ENCODE results near the gene SLC25A6. TPM values are rescaled to one million over a fixed set of nuclear protein-coding genes. Genes with fewer than 3 reads are reported as not detected.
"Not testable (repeated sequence)": the region's sequence is repeated elsewhere in the genome, so short reads cannot be mapped to it uniquely, and the experiment has no call there.

The SLC25A6 gene
- 100 to 1,000 TPM; 402 to 411 TPM for total RNA-seq

DNA sequence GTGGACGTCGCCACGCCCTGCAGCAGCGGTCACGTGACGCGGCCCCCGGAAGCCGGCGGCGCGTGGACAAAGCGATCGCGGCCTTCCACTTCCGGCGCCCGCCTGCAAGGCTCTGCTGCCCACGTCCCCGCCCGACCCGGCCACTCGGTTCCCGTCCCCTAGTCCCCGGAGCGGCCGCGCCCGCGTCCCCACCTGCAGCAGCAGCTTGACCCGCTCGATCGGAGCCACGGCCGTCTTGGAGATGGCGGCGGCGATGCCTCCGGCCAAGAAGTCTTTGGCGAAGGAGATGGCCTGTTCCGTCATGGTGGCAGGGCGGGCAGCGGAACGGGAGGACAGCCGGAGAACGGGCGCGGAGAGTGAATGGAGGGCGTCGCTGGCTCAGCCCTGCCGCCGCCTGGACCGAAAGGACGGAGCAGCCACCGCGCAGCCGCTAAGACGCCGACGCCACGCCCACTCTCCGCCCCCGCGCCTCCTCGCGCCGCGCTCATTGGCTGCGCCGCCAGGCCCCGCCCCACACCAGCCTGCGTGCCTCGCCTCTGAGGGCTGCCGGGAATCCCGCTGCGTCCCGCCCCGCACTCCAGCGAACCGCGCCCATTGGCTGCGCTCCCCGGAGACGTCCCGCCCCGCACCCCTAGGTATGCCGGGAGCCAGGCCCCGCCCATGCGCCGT is at the start of gene SLC25A6:
SLC25A6 (minus strand) TSS at position 407 of the 669 bp plus-strand sequence; CDS start at position 303, 104 bp downstream.
- H3K4me1 Mint-ChIP-seq (ENCODE audit: low read depth): peaks cover 68% of the 10 kb centered on the region
- peak; percentile 100 for DNase-seq
- H3K9me3 Mint-ChIP-seq: no peaks in the 10 kb centered on the region
- peak within 1 kb of the TSS; percentile 90 to 96 for H3K4me3 Mint-ChIP-seq
- H3K27me3 Mint-ChIP-seq (ENCODE audit: low read depth): no peaks in the 10 kb centered on the region
- peak; percentile 96 to 97 for ATAC-seq (replicated peaks in 1 of 2)
- peaks cover 24 to 42% of the 10 kb centered on the region in 2 donors for H3K36me3 Mint-ChIP-seq (ENCODE audit: insufficient read depth in 2 of 2)
- peak within 1 kb of the TSS; percentile 95 for H3K27ac Mint-ChIP-seq

DNA sequence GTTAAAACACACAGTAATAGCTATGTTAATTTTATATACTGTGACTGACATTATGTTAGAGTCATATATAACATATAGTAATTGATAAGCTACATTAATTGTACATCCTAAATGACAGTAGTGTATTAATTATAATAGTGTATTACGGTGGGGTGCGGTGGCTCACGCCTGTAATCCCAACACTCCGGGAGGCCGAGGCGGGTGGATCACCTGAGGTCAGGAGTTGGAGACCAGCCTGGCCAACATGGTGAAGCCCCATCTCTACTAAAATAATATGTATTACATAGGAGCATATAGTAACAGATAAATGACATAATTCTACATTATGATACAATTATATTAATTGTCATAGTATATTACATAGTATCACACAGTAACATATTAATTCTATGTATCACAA is 48.6 kb upstream of the SLC25A6 start:
- Mint-ChIP-seq H3K27ac (no peak overlapping the region), H3K4me1 (ENCODE audit: low read depth) (no peaks in the 10 kb centered on the region), H3K4me3 (no peak overlapping the region), H3K9me3 (peaks cover 2 to 16% of the 10 kb centered on the region in 2 donors), H3K36me3 (ENCODE audit: insufficient read depth in 2 of 2) (peaks cover 33 to 49% of the 10 kb centered on the region in 2 donors), H3K27me3 (ENCODE audit: low read depth) (no peaks in the 10 kb centered on the region)
- DNase-seq (no peak), ATAC-seq (replicated peaks in 1 of 2) (no peak)

DNA sequence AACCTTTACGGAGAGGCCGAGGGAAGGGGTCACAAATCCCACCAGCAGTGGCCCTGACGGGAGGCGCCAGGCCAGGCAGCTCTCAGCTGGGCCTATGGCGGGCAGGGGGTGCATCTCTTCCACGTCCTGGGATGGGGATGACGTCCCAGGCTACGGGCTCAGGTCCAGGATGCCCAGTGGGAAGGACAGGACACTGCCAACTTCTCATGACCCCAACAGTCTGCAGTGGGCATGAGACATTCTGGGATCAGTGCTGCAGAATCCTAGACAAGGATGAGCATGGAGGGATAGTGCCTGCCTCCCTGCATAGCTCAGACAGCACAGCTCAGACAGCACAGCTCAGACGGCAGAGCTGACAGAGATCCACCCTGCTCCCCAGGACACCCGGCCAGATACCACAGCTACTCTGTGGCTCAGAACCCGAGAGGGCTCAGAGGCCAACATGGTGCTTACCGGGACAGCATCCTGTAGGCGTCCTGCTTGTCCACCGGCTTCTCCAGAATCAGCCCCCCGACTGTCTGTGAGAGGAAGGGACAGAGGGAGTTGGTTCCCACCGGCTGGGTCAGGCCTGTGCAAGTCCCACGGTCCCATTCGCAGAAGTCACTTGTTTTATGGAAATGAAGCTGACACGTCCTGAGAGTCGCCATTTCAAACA is 43.5 kb upstream of the SLC25A6 start:
- Mint-ChIP-seq H3K9me3 (no peaks in the 10 kb centered on the region), H3K4me1 (ENCODE audit: low read depth) (no peaks in the 10 kb centered on the region), H3K4me3 (no peak overlapping the region), H3K27me3 (ENCODE audit: low read depth) (no peaks in the 10 kb centered on the region), H3K36me3 (ENCODE audit: insufficient read depth in 2 of 2) (peaks cover 12 to 25% of the 10 kb centered on the region in 2 donors), H3K27ac (no peak overlapping the region)
- DNase-seq: no peak
- ATAC-seq (replicated peaks in 1 of 2): no peak

DNA sequence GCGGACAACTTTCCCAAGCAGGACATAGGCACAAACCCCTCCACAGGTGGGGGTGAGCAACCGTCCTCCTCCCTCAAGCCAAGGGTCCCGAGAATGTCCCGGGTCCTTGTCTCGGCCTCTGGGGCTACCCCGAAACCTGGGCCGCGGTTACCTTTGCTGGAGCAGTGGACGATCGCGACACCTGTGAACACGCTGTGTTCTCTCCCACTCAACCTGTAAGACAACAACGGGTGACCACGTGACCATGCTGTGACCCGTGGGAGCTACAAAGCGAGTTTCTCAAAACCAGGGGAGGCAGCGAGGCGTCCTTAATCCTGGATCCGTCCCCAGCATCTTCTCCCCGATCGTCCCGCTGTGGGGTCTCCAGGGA is 42.9 kb upstream of the SLC25A6 start:
- ATAC-seq (replicated peaks in 1 of 2) (no peak), DNase-seq (no peak)
- no peaks in the 10 kb centered on the region for H3K4me1 Mint-ChIP-seq (ENCODE audit: low read depth)
- H3K36me3 Mint-ChIP-seq (ENCODE audit: insufficient read depth in 2 of 2): peaks cover 12 to 26% of the 10 kb centered on the region in 2 donors
- H3K4me3 Mint-ChIP-seq: no peak overlapping the region
- no peak overlapping the region for H3K27ac Mint-ChIP-seq
- H3K27me3 Mint-ChIP-seq (ENCODE audit: low read depth): no peaks in the 10 kb centered on the region
- H3K9me3 Mint-ChIP-seq: no peaks in the 10 kb centered on the region

DNA sequence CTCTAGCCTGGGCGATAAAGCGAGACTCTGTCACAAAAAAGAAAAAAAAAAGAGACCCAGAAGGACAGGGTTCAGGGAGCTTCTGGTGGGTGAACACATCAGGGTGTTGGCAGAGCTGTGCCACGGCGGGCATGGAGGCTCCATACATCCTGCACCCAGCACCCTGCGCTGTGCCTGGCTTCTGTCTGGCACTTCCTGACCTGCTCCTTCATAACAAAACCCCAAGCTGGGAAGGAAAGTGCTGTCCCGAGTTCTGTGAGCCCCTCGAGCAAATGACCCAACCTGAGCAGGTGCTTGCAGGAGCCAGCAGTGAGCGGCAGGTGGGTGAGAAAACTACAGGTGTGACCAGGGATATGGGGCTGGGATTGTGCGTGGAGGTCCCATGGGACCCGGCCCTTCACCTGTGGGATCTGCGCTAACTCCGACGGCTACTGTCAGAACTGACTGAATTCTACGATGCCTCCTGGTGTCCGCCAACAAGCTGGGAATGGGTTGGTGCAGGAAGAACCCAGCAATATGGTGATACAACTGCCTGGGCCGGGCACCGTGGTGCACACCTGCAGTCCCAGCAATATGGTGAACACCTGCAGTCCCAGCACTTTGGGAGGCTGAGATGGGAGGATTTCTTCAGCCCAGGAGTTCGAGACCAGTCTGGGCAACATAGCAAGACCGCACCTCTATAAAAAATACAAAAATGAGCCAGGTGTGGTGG is 41.9 kb upstream of the SLC25A6 start:
- Mint-ChIP-seq H3K4me3 (no peak overlapping the region), H3K9me3 (no peaks in the 10 kb centered on the region), H3K27me3 (ENCODE audit: low read depth) (no peaks in the 10 kb centered on the region), H3K4me1 (ENCODE audit: low read depth) (no peaks in the 10 kb centered on the region), H3K36me3 (ENCODE audit: insufficient read depth in 2 of 2) (peaks cover 12 to 19% of the 10 kb centered on the region in 2 donors), H3K27ac (no peak overlapping the region)
- ATAC-seq (replicated peaks in 1 of 2) (no peak), DNase-seq (no peak)

DNA sequence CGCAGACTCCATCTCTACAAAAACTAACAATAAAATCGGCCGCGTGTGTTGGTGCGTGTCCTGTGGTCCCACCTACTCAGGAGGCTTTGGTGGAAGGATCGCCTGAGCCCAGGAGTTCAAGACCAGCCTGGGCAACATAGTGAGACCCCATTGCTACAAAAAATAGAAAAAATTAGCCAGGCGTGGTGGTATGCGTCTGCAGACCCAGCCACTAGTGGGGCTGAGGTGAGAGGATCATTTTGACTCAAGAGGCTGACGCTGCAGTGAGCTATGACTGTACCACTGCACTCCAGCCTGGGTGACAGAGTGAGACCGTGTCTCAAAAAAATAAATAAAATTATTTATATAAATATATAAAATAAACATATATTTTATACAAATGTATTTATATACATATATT is 38.5 kb upstream of the SLC25A6 start:
- Mint-ChIP-seq H3K9me3 (no peaks in the 10 kb centered on the region), H3K4me3 (no peak overlapping the region), H3K4me1 (ENCODE audit: low read depth) (no peaks in the 10 kb centered on the region), H3K27ac (no peak overlapping the region), H3K27me3 (ENCODE audit: low read depth) (no peaks in the 10 kb centered on the region), H3K36me3 (ENCODE audit: insufficient read depth in 2 of 2) (peaks cover 5 to 18% of the 10 kb centered on the region in 2 donors)
- DNase-seq (no peak), ATAC-seq (replicated peaks in 1 of 2) (peak; percentile 56 to 65)

DNA sequence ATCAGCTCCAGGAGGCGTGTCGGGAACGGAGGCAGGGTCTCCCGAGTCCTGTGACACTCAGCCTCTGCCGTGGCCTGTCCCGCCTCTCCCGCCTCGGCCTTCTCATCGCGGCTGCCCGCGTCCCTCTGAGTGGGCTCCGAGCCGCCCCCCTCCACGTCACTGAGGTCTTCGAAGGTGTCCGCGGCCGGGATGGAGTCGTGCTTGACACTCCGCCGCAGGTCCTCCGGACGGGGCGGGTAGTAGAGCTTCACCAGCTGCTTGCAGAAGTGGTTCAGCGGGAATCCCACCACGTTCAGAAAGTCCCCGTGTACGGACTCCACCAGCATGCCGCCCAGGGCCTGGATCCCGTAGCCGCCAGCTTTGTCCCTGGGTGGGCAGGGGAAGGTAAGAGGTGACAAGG is 35.8 kb upstream of the SLC25A6 start:
- Mint-ChIP-seq H3K4me3 (no peak overlapping the region), H3K27me3 (ENCODE audit: low read depth) (no peaks in the 10 kb centered on the region), H3K9me3 (peaks cover 7 to 17% of the 10 kb centered on the region in 2 donors), H3K36me3 (ENCODE audit: insufficient read depth in 2 of 2) (peaks cover 26 to 43% of the 10 kb centered on the region in 2 donors), H3K4me1 (ENCODE audit: low read depth) (no peaks in the 10 kb centered on the region), H3K27ac (no peak overlapping the region)
- no peak for DNase-seq
- no peak for ATAC-seq (replicated peaks in 1 of 2)

DNA sequence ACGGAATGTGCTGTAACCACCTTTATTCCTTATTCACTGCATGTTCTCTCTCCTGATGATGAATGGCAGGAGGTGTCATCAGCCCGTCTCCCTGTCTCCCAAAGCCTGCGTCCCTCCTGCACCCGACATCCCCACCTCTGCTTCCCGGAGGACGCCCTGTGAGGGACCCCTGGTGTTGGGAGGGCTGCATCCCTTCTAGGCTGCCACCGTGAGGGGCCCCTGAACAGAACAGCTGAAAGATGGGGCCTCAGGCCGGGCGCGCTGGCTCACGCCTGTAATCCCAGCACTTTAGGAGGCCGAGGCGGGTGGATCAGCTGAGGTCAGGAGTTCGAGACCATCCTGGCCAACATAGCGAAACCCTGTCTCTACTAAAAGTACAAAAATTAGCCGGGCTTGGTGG is 34.4 kb upstream of the SLC25A6 start:
- not testable (repeated sequence) for ATAC-seq (replicated peaks in 1 of 2); H3K4me1 Mint-ChIP-seq (ENCODE audit: low read depth); DNase-seq; H3K27ac Mint-ChIP-seq; H3K27me3 Mint-ChIP-seq (ENCODE audit: low read depth); H3K4me3 Mint-ChIP-seq
- Mint-ChIP-seq H3K36me3 (ENCODE audit: insufficient read depth in 2 of 2) (peaks cover 30 to 54% of the 10 kb centered on the region in 2 donors), H3K9me3 (peaks cover 9 to 23% of the 10 kb centered on the region in 2 donors)

DNA sequence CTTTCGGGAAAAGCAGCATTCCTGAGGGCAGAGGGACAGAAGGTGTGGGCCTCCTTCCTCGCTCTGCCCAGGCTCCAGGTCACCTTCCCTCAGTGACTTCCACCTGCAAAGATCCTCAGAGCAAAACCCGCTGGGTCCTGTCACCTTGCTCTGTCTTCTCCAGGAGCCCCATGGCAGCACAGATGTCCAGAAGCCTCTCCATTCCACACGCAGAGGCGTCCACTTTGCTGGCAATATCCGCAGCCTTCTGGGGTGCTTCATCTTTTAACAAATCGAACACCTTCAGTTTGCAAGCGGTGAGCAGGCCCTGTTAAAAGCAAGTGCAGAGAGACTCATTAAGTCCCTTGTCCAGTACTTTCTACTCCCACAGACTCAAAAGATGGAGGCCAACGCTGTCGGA is 33.5 kb upstream of the SLC25A6 start:
- no peak overlapping the region for H3K27ac Mint-ChIP-seq
- ATAC-seq (replicated peaks in 1 of 2): no peak
- H3K27me3 Mint-ChIP-seq (ENCODE audit: low read depth): no peaks in the 10 kb centered on the region
- DNase-seq: no peak
- peaks cover 9 to 23% of the 10 kb centered on the region in 2 donors for H3K9me3 Mint-ChIP-seq
- H3K4me1 Mint-ChIP-seq (ENCODE audit: low read depth): no peaks in the 10 kb centered on the region
- H3K4me3 Mint-ChIP-seq: no peak overlapping the region
- peaks cover 30 to 62% of the 10 kb centered on the region in 2 donors for H3K36me3 Mint-ChIP-seq (ENCODE audit: insufficient read depth in 2 of 2)

DNA sequence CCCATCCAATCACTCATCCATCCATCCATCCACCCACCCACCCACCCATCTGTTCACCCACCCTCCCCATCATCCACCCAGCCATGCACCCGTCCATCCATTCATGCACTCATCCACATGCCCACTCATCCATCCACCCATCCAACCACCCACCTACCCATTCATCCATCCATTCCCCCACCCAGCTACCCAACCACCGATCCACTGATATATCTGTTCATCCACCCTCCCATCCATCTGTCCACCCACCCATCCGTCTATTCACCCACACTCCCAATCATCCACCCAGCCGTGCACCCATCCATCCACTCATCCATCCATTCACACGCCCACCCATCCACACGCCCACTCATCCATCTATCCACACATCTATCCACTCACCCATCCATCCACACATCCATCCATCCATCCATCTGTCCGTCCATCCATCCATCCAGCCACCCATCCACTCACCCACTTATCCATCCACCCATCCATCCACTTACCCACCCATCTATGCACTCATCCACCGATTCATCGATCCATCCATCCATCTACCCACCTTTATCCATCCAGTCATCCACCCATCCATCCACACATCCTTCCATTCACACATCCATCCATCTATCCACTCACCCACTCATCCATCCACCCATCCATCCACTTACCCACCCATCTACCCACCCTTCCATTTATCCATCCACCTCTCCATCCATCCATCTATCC is 32.4 kb upstream of the SLC25A6 start:
- H3K9me3 Mint-ChIP-seq: peaks cover 9 to 28% of the 10 kb centered on the region in 2 donors
- H3K4me3 Mint-ChIP-seq: no peak overlapping the region
- no peak overlapping the region for H3K27ac Mint-ChIP-seq
- H3K27me3 Mint-ChIP-seq (ENCODE audit: low read depth): no peaks in the 10 kb centered on the region
- ATAC-seq (replicated peaks in 1 of 2) (no peak), DNase-seq (no peak)
- H3K36me3 Mint-ChIP-seq (ENCODE audit: insufficient read depth in 2 of 2): peaks cover 36 to 69% of the 10 kb centered on the region in 2 donors
- peaks cover 4% of the 10 kb centered on the region for H3K4me1 Mint-ChIP-seq (ENCODE audit: low read depth)

DNA sequence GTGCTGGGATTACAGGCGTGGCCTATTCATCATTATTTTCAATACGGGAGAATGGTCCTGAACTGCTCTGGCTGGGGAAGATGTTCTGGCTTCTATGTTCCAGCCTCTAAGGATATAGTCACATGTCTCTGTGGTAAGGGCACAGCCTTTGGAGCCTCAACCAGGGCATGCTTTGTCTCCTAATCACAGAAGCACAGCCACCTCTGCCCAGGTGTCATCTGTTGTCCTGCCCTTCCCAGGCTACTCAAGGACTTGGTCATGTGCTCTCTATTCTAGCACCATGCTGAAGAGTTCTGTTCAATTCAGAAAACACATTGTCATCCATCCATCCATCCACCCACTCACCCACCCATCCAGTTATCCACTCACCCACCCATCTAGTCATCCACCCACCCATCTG is 31.3 kb upstream of the SLC25A6 start:
- DNase-seq (no peak), ATAC-seq (replicated peaks in 1 of 2) (no peak)
- Mint-ChIP-seq H3K36me3 (ENCODE audit: insufficient read depth in 2 of 2) (peaks cover 36 to 74% of the 10 kb centered on the region in 2 donors), H3K4me3 (no peak overlapping the region), H3K27ac (no peak overlapping the region), H3K9me3 (peaks cover 9 to 28% of the 10 kb centered on the region in 2 donors), H3K4me1 (ENCODE audit: low read depth) (peaks cover 4% of the 10 kb centered on the region), H3K27me3 (ENCODE audit: low read depth) (no peaks in the 10 kb centered on the region)

DNA sequence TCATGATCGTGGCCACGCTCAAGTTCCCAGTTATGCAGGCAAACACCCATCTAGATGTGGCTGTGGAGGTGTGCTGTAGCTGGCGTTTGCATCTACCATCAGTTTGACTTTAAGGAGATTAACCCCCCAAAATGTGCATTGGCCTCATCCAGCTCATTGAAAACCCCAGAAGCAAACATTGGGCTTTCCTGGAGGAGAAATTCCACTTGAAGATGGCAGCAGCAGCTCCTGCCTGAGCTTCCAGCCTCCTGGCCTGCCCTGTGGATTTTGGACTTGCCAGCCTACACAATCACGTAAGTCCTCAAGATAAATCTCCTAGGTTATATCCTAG is 30.2 kb upstream of the SLC25A6 start:
- Mint-ChIP-seq H3K27ac (no peak overlapping the region), H3K36me3 (ENCODE audit: insufficient read depth in 2 of 2) (peaks cover 36 to 71% of the 10 kb centered on the region in 2 donors), H3K4me3 (no peak overlapping the region), H3K9me3 (peaks cover 9 to 28% of the 10 kb centered on the region in 2 donors), H3K27me3 (ENCODE audit: low read depth) (no peaks in the 10 kb centered on the region), H3K4me1 (ENCODE audit: low read depth) (peaks cover 4% of the 10 kb centered on the region)
- no peak for DNase-seq
- ATAC-seq (replicated peaks in 1 of 2): no peak
